RKO (cell line): Measurements from ENCODE around the gene CRYGC.
"Not testable (repeated sequence)": the region's sequence is repeated elsewhere in the genome, so short reads cannot be mapped to it uniquely, and the experiment has no call there.

ENCODE experiments used
- DNase-seq: peaks from one replicate; pipeline ENCODE4 v3.0.0-alpha.2; 2016; ENCODE audit warnings: low spot score

Gene CRYGC

GRCh38 chr2:208136716-208137094, 7.1 kb upstream of the CRYGC start:
- no peak for DNase-seq

- no peak for DNase-seq
Measured at GRCh38 chr2:208135794-208136715, 6.4 kb upstream of the CRYGC start.

DNA sequence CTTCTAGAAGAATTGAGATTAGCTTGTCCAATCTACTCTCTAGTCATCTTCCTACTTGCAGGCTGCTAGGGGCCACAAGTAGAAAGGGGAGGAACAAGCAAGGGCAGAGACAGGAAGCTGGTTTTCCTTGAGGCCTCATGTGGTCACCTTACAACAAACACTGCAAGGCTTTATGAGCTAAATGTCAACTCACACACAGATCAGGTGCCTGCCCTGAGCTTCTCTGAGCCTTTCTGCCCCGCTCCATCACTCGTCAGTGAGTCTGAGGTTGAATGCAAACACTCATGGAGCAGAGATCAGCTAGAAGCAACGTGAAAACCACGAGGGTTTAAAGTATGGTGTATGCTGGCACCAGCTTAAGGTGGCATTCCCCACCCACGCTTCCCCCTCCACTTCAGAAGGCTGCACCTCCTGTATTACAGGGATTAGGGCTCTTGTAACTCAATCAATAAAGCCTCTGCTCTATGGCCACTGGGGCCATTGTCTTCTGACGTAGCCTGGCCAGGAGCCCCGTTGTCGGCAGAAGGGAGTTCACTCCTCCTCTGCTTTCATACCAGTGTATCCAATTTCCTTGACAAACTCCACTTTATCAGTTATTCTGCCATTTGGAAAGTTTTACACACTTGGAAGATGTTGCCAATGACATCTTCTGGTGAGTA, 5.4 kb upstream of the CRYGC start:
- no peak for DNase-seq

DNA sequence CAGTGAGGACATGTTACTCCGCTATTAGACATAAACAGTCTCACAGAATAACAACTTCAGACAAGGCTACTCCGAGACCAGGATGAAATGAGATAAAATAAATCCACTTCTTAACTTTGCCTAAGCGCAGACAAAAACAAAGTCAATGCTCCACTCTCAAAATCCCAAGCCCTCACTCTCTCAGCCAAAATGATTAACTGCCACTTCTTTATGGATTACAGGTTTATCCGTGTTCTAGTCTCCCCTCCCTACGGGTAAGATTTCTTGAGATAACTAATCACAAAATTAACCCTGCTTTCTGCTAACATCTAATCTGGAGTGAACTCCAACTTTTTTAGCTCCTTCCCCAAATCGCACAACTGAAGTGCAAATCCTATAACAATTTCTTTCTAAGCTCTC, 1.1 kb upstream of the CRYGC start:
- no peak for DNase-seq

- DNase-seq = no peak
Measured at GRCh38 chr2:208128136-208128535, 1.5 kb downstream of the CRYGC start.

DNA sequence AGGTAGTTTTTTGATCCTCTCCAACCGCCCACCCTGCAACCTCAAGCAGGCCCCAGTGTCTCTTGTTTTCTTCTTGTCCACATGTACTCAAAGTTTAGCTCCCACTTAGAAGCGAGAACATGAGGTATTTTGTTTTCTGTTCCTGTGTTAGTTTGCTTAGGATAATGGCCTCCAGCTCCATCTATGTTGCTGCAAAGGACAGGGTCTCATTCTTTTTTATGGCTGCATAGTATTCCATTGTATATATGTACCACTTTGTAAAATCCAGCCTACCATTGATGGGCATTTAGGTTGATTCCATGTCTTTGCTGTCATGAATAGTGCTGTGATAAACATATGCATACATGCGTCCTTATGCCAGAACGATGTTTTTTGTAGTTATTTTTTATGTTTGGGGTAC, 2.5 kb downstream of the CRYGC start:
- DNase-seq = no peak

DNA sequence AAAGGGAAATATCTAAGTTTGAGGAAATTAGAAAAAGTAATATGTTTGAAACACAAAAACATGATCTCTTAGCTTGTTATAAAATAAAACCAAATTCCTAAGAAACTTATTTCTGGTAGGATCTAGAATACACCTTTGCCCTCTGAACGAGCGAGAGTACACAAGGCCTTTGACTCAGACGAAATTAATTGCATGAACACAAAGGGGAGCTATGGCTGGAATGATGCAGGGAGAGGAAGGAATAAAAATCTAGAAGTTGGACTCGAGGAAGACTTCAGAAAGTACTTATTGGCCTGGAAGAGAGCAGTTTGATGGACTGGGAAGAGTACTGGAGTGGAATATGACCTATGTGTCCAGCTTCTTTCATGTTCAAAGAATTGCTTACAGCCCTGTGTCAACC, 4.4 kb downstream of the CRYGC start:
- no peak for DNase-seq

GRCh38 chr2:208124013-208124715, 5.5 kb downstream of the CRYGC start, which contains the start of gene CRYGD:
TSS of gene CRYGD (minus strand) at chr2:208124524. CDS start at chr2:208124473, 51 bp downstream.
- not testable (repeated sequence) for DNase-seq

DNA sequence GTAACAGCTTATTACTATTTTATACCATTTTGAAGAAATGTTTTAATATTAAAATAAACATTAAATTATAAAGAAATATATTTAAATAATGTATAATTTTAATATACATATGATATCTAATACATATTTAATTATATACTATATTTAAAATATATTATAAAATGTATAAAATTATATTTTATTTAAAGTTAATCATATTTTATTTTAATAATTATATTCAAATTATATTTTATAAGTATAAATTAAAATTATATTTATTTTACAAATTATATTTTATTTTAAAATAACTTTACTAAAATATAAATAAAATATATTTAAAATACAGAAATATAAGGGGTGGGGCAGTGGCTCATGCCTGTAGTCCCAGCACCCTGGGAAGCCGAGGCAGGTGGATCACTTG, 7.4 kb downstream of the CRYGC start:
- DNase-seq = no peak

DNA sequence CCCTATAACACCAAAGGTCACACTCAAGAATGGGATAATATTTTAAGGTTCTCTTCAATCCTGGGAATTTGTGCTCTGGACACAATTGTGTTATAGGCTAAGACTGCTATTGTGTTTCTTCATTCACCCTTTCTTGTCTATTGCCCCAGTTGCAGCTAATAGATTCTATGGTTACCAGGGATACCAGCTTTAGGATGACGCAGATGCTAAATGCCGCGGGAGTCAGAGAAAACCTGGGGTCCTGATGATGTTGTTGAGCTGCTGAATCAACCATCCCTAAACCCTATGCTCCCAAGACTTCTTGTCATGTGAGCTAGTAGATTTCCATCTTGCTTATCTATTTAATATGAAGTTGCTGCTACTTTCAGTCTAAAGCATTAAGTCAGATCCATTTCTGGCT, 10.7 kb downstream of the CRYGC start:
- no peak for DNase-seq

DNA sequence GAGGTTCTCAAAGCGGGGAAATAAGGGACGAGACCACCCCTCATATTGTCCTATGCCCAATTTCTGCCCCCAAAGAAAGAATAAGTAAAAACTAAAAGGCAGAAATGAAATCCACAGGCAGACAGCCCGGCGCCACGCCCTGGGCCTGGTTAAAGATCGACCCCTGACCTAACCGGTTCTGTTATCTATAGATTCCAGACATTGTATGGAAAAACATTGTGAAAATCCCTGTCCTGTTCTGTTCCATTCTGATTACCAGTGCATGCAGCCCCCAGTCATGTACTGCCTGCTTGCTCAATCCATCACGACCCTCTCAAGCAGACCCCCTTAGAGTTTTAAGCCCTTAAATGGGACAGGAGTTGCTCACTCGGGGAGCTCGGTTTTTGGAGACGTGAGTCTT, 12.2 kb downstream of the CRYGC start:
- DNase-seq = not testable (repeated sequence)

- no peak for DNase-seq
Measured at GRCh38 chr2:208112969-208113368, 16.7 kb downstream of the CRYGC start.

GRCh38 chr2:208112273-208112745, 17.3 kb downstream of the CRYGC start:
- DNase-seq = not testable (repeated sequence)

- no peak for DNase-seq
Measured at GRCh38 chr2:208103616-208104015, 26.0 kb downstream of the CRYGC start.

- peak; percentile 66 for DNase-seq
Measured at GRCh38 chr2:208101716-208102631, 27.7 kb downstream of the CRYGC start.

DNA sequence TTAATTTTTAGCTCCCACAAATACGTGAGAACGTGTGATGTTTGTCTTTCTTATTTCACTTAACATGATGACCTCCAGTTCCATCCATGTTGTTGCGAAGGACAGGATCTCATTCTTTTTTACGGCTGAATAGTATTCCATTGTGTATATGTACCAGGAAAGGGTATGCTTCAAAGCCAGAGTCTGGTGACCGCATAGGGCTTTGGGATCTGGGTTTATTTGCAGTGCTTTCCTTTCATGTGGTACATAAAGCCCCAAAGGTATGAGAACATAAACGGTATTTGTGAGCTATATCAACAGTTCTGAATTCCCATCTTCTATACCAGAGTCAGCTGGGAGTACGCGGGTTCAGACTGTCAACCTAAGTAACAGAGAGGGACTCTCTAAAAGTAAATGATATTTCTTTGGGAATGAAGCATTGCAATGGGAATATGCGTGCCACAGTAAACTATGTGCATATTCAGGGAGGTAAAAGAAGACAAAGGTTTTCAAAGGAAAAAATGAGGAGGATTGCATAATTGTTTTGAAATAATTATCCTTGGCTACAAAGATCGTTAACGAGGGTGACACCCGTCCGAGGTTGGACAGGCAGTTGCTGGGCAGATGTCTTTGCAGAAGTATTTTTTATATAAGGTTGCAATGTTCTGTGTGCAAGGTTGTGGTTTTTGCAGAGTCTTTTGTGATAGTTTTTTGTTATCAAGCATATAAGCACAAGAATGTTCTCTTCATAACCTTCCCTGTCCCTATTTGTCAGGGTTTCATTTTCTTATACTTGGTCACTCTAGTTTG, 29.8 kb downstream of the CRYGC start:
- no peak for DNase-seq

- not testable (repeated sequence) for DNase-seq
Measured at GRCh38 chr2:208098701-208099100, 30.9 kb downstream of the CRYGC start.

DNA sequence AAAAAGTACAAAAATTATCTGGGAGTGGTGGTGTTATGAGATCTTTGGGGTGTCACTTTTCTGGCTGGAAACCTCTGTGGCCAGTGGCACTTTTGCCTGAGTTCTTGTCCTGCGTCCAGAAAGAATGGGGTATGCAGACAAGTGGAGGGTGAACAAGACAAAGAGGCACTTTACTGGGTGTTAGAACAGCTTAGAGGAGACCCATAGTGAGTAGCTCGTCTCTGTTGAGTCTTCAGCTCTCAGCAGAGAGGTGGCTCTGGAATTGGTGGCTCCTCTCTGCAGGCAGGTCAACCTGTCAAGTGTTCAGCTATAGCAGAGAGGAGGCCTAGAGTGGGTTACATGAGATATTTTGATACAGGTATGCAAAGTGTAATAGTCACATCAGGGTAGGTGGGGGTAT, 31.4 kb downstream of the CRYGC start:
- DNase-seq = no peak

DNA sequence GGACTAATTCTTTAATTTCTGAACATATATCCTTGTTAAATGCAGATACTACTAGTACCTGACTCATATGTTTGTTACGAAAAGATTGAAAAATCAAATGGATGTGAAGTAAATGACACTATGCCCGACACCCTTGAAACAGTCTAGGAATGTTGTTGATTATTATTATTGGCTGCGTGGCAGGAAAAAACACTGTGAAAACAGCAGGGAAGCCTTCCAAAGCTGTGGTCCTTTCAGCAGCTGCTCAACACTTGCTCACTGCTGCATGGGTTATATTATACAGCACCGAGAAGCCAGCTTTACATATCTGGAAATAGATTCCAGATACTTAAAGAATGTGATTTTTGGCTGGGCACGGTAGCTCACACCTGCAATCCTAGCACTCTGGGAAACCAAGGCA, 31.8 kb downstream of the CRYGC start:
- no peak for DNase-seq

GRCh38 chr2:208097313-208097712, 32.3 kb downstream of the CRYGC start:
- DNase-seq = no peak

GRCh38 chr2:208096080-208096479, 33.5 kb downstream of the CRYGC start:
- no peak for DNase-seq
